GM23338 (cell line): ENCODE data around the gene ECHDC3. TPM values are rescaled to one million over a fixed set of nuclear protein-coding genes. Genes with fewer than 3 reads are reported as not detected.

Source experiments
- ATAC-seq: fragments of 200-7000 bp; cut with Tn5 transposase; 3 replicates; pipeline ENCODE4 v1.9.1; 2020
- DNase-seq: peaks from one replicate; pipeline ENCODE4 v3.0.0-alpha.2; 2015; ENCODE audit warnings: low spot score
- H2AFZ ChIP-seq: fragments of 200-600 bp; sonication (generic); 2 replicates; pipeline ENCODE4 v1.8.0; 2016; ENCODE audit warnings: antibody characterized with exemption, mild to moderate bottlenecking, moderate library complexity
- H3F3A ChIP-seq: fragments of 200-600 bp; sonication (generic); replicated peaks from 2 replicates; pipeline ENCODE4 v1.8.0; 2017; ENCODE audit warnings: antibody characterized with exemption, mixed run types, low read depth
- H3K27ac ChIP-seq: fragments of 200-600 bp; sonication (generic); 2 replicates; pipeline ENCODE4 v1.6.1; 2016; ENCODE audit warnings: low read depth
- H3K27me3 ChIP-seq: fragments of 200-600 bp; sonication (generic); 2 replicates; pipeline ENCODE4 v1.8.0; 2016; ENCODE audit warnings: mild to moderate bottlenecking, mixed run types, moderate library complexity; ENCODE audit not compliant: insufficient read depth
- H3K36me3 ChIP-seq: fragments of 200-600 bp; sonication (generic); 2 replicates; pipeline ENCODE4 v1.8.0; 2016; ENCODE audit warnings: mild to moderate bottlenecking; ENCODE audit not compliant: insufficient read depth
- H3K4me1 ChIP-seq: fragments of 200-600 bp; sonication (generic); 2 replicates; pipeline ENCODE4 v1.8.0; 2016; ENCODE audit warnings: mild to moderate bottlenecking, moderate library complexity; ENCODE audit not compliant: insufficient read depth
- H3K4me2 ChIP-seq: fragments of 200-600 bp; sonication (generic); 2 replicates; pipeline ENCODE4 v1.7.1; 2017; ENCODE audit warnings: mixed run types
- H3K4me3 ChIP-seq: fragments of 200-600 bp; sonication (generic); 2 replicates; pipeline ENCODE4 v1.6.1; 2016; ENCODE audit warnings: mixed run types
- H3K79me2 ChIP-seq: fragments of 200-600 bp; sonication (generic); replicated peaks from 2 replicates; pipeline ENCODE4 v1.8.0; 2017; ENCODE audit warnings: mild to moderate bottlenecking; ENCODE audit not compliant: insufficient read depth
- H3K9me2 ChIP-seq: fragments of 200-600 bp; sonication (generic); 2 replicates; pipeline ENCODE4 v1.8.0; 2017; ENCODE audit not compliant: insufficient read depth
- H4K20me1 ChIP-seq: fragments of 200-600 bp; sonication (generic); replicated peaks from 2 replicates; pipeline ENCODE4 v1.8.0; 2017; ENCODE audit warnings: mild to moderate bottlenecking; ENCODE audit not compliant: insufficient read depth
- H3K27ac Mint-ChIP-seq: 2 replicates; pipeline ENCODE4 v1.8.0; 2020; ENCODE audit warnings: inconsistent platforms, mild to moderate bottlenecking, moderate library complexity, mixed read lengths
- H3K27me3 Mint-ChIP-seq: 3 replicates; pipeline ENCODE4 v1.8.0; 2022; ENCODE audit warnings: low read depth, mild to moderate bottlenecking, moderate library complexity, mixed read lengths, inconsistent platforms; ENCODE audit not compliant: insufficient read depth, poor library complexity
- H3K36me3 Mint-ChIP-seq: 3 replicates; pipeline ENCODE4 v1.8.0; 2021; ENCODE audit warnings: low read depth, mild to moderate bottlenecking, inconsistent platforms, moderate library complexity, mixed read lengths
- H3K4me1 Mint-ChIP-seq: 3 replicates; pipeline ENCODE4 v1.8.0; 2020; ENCODE audit warnings: mild to moderate bottlenecking, inconsistent platforms, mixed read lengths
- H3K4me3 Mint-ChIP-seq: 3 replicates; pipeline ENCODE4 v1.8.0; 2021; ENCODE audit warnings: moderate library complexity, mild to moderate bottlenecking, inconsistent platforms, mixed read lengths
- H3K9me3 Mint-ChIP-seq: 3 replicates; pipeline ENCODE4 v1.8.0; 2020; ENCODE audit warnings: moderate library complexity, mild to moderate bottlenecking, inconsistent platforms, mixed read lengths
- EZH2phosphoT487 ChIP-seq: fragments of 200-600 bp; sonication (generic); IDR thresholded peaks from one replicate; pipeline ENCODE4 v1.8.1; 2018; ENCODE audit warnings: antibody characterized with exemption; ENCODE audit not compliant: unreplicated experiment
- POLR2AphosphoS5 ChIP-seq: IDR thresholded peaks from 2 replicates; pipeline ENCODE4 v1.6.1; 2016; ENCODE audit warnings: antibody characterized with exemption, low read depth
- ZNF114 ChIP-seq: fragments of 250-450 bp; sonication (Bioruptor Pico); IDR thresholded peaks from 2 replicates; pipeline ENCODE4 v1.5.0; 2020; ENCODE audit warnings: mild to moderate bottlenecking, moderate library complexity
- ZNF462 ChIP-seq: fragments of 250-450 bp; sonication (Bioruptor Pico); IDR thresholded peaks from 2 replicates; pipeline ENCODE4 v1.5.0; 2020; ENCODE audit warnings: mild to moderate bottlenecking, moderate library complexity
- polyA plus RNA-seq: library from polyadenylated mRNA; unstranded; fragments of >200 nt; fragmentation: Nextera tagmentation; extraction: Ambion mirVana; gene quantifications from 2 replicates; pipeline ENCODE4 v1.2.1, GENCODE V29; 2016
- total RNA-seq: library from RNA; depleted of rRNA; stranded (reverse); fragments of >200 nt; shearing (Covaris generic); gene quantifications from 2 replicates; pipeline ENCODE4 v1.2.3, GENCODE V29; 2014

Gene ECHDC3
- total and polyA plus RNA-seq, 2 experiments from 2014 or later = 16.3 to 50.1 TPM

- DNase-seq = no peak
- H3K4me1 Mint-ChIP-seq = no peaks in the 10 kb centered on the region; the same call in 1 of the 3 replicates
- no peak for ATAC-seq
- Histone ChIP-seq H3K9me2 (no peaks in the 10 kb centered on the region), H3K4me2 (no peak overlapping the region), H3K4me1 (0 out of 2 replicates have a peak, but pooled peaks cover 2% of the 10 kb centered on the region), H3K79me2 (no peaks in the 10 kb centered on the region), H4K20me1 (no peaks in the 10 kb centered on the region; the same call in 1 of the 2 replicates), H3K27ac (no peak overlapping the region), H2AFZ (no peak overlapping the region), H3K4me3 (no peak overlapping the region), H3K36me3 (no peaks in the 10 kb centered on the region), H3F3A (no peaks in the 10 kb centered on the region), H3K27me3 (no peaks in the 10 kb centered on the region)
- peaks cover 5% of the 10 kb centered on the region for H3K27me3 Mint-ChIP-seq
- H3K27ac Mint-ChIP-seq = no peak overlapping the region
- TF ChIP-seq ZNF462 (CRISPR knock-in tag) (no peak), EZH2phosphoT487 (no peak), ZNF114 (CRISPR knock-in tag) (no peak)
- H3K9me3 Mint-ChIP-seq = no peaks in the 10 kb centered on the region
- H3K4me3 Mint-ChIP-seq = no peak overlapping the region
- no peaks in the 10 kb centered on the region; the same call in 1 of the 3 replicates for H3K36me3 Mint-ChIP-seq
These were observed 20.7 kb downstream of the ECHDC3 start for GRCh38 chr10:11762706-11763500.

- peaks cover 2% of the 10 kb centered on the region; the same call in 1 of the 2 replicates for H3K9me2 ChIP-seq
- no peaks in the 10 kb centered on the region for H3F3A ChIP-seq
- Mint-ChIP-seq H3K27me3 (peaks cover 5% of the 10 kb centered on the region), H3K9me3 (no peaks in the 10 kb centered on the region), H3K27ac (no peak overlapping the region), H3K36me3 (no peaks in the 10 kb centered on the region; the same call in 1 of the 3 replicates), H3K4me3 (no peak overlapping the region), H3K4me1 (no peaks in the 10 kb centered on the region; the same call in 2 of the 3 replicates)
- H3K27me3 ChIP-seq = no peaks in the 10 kb centered on the region
- H3K4me1 ChIP-seq = no peaks in the 10 kb centered on the region
- no peak overlapping the region for H3K4me2 ChIP-seq
- no peak for DNase-seq
- H3K27ac ChIP-seq = no peak overlapping the region
- no peak overlapping the region for H3K4me3 ChIP-seq
- no peaks in the 10 kb centered on the region; the same call in 1 of the 2 replicates for H4K20me1 ChIP-seq
- no peaks in the 10 kb centered on the region for H3K36me3 ChIP-seq
- ATAC-seq = no peak
- no peak overlapping the region for H2AFZ ChIP-seq
- H3K79me2 ChIP-seq = no peaks in the 10 kb centered on the region
- TF ChIP-seq POLR2AphosphoS5 (no peak), ZNF462 (CRISPR knock-in tag) (no peak)
These were observed 21.3 kb downstream of the ECHDC3 start for GRCh38 chr10:11763501-11763861.
